NCI-H128 (cell line): ENCODE results near the gene SLC13A4.
"Not testable (repeated sequence)": the region's sequence is repeated elsewhere in the genome, so short reads cannot be mapped to it uniquely, and the experiment has no call there.

ENCODE experiments used
- DNase-seq: peaks from one replicate; lab custom pipeline; 2025; ENCODE audit not compliant: unreplicated experiment; lab: John Stamatoyannopoulos, UW

The SLC13A4 gene

DNA sequence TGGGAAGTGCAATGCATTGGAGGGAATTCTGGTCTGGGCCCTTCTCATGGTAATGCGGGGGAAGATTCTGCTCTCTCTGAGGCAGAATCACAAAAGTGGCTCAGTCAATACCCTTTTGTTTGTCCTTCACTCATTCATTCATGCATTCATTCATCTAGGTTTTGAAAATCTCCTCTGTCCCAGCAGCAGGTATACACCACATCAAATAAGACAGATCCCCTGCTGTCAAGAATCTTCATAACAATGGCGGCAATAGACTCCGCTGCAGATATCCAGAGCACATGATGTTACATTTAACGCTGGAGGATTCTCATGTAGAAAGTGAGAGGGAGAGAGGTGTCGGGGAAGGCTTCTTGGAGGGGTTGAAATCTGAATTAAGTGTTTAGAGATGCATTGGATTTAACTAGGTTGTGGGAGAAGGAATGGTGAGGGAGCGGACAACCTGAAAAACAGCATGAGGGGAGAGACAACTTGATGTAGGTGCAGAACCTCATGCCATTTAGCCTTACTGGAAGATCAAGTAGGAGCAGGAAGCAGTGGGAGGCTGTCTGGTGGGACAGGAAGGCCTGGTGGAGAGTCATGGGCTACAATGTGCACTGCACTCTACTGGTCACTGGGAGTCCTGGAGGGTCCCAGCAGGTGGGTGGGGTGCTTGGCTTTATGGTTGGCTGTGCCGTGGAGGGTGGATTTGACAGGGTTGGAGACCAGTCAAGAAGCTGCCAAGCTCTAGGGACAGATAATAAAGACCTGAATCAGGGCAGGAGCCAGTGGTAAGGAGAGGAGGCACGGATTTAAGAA is 25.8 kb upstream of the SLC13A4 start:
- DNase-seq, result no peak

- no peak for DNase-seq
Measured at GRCh38 chr7:135748770-135749169, 20.8 kb upstream of the SLC13A4 start, which contains the start of gene FAM180A. Gene FAM180A, minus strand, starts transcription at chr7:135748813. Its CDS starts 233 bp downstream, at chr7:135748580.

GRCh38 chr7:135747366-135747765 is 19.4 kb upstream of the SLC13A4 start:
- DNase-seq, result no peak

DNA sequence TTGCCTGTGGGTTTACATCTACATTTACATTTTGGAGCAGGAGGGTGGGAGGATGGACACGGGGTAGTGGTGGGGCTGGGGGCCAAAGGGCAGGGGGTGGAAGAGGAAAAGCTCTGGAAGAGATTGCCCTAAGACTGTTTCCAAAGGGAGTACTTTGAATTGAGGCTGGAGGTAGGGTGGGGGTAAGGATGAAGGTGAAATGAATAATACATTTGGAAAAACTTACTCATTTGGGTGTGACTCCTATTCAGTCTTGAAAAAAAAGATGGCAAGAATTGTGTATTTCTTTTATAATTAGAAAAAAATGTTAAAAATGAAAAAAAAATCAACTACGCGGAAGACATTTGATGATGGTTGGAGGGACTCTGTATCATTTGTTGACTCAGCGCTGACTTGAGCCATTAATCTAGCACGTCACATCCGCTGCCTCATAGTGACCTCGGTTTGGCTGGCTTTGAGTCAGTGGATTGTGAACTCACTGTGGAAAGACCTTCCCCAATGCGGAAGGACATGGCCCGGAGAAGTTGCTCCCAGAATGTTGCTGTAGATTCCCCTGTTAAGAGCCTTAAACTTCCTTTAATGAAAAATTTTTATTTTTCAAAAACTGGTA is 17.8 kb upstream of the SLC13A4 start:
- DNase-seq, result no peak

GRCh38 chr7:135744938-135745702 is 17.1 kb upstream of the SLC13A4 start:
- DNase-seq, result no peak

- peak; percentile 8 for DNase-seq
Measured at GRCh38 chr7:135743907-135744731, 16.1 kb upstream of the SLC13A4 start.

- no peak for DNase-seq
Measured at GRCh38 chr7:135742371-135742770, 14.4 kb upstream of the SLC13A4 start.

DNA sequence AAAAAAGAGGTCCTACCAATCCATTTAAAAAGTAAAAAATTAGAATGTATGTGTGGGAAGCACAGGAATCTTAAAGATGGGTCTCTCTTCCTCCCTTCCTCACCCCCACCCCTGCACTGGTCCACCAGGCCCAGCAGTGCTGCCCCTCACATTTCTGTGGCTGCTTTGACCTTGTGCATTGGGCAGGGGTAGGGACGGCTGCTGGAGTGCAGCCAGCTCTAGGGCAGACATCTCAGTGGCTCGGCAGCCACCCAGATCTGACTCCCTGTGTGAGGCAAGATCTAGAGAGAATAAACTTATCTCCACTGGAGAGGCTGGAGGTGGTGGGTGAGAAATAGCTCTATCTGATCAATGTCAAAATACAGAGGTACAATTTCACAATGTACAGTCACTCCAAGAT is 13.9 kb upstream of the SLC13A4 start:
- DNase-seq, result no peak

- no peak for DNase-seq
Measured at GRCh38 chr7:135740889-135741288, 12.9 kb upstream of the SLC13A4 start.

DNA sequence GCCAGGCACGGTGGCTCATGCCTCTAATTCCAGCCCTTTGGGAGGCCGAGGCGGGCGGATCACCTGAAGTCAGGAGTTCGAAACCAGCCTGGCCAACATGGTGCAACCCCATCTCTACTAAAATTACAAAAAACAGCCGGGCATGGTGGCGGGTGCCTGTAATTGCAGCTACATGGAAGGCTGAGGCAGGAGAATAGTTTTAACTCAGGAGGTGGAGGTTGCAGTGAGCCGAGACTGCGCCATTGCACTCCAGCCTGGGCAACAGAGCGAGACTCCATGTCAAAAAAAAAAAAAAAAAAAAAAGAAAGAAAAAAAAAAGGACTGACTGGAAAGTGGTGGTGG is 9.3 kb upstream of the SLC13A4 start:
- DNase-seq, result not testable (repeated sequence)

- no peak for DNase-seq
Measured at GRCh38 chr7:135736586-135737305, 8.8 kb upstream of the SLC13A4 start.

- DNase-seq, result no peak
Measured at GRCh38 chr7:135734343-135734689, 6.3 kb upstream of the SLC13A4 start.

DNA sequence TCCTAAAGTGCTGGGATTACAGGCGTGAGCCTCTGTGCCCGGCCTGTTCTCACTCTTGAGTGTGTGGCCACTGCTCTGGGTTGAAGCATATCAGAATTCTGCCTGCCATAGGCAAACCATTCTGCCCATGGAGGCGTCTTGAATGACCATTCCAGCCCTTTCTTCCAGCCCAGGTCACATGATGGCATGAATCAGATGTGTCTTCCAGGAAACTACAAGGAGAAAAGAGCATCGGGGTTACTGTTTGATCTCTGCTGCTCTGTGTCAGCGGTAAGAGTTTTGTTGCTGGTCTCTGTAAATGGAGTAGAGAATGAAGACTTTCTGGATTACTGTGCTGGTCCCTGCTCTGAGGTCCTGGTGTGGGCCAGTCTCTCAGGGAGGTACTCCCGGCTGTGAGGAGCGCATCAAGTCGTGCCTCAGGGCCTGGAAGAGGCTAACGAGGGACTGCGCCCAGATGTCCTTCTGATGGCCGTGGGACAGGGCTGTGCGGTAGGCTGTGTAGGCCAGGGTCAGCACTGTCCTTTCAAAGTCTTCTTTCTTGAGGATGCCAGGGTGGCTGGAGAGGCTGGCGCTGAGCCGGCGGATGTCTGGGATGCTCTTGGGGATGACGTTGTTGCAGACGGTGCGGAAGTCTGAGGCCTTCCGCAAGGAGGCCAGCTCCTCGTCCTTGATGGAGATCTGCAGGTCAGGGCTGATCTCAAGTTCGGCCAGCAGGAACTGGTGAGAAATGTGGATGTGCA is 5.8 kb upstream of the SLC13A4 start:
- no peak for DNase-seq

- DNase-seq, result no peak
Measured at GRCh38 chr7:135731131-135731530, 3.1 kb upstream of the SLC13A4 start.

GRCh38 chr7:135729230-135729629 is 1.2 kb upstream of the SLC13A4 start:
- no peak for DNase-seq

DNA sequence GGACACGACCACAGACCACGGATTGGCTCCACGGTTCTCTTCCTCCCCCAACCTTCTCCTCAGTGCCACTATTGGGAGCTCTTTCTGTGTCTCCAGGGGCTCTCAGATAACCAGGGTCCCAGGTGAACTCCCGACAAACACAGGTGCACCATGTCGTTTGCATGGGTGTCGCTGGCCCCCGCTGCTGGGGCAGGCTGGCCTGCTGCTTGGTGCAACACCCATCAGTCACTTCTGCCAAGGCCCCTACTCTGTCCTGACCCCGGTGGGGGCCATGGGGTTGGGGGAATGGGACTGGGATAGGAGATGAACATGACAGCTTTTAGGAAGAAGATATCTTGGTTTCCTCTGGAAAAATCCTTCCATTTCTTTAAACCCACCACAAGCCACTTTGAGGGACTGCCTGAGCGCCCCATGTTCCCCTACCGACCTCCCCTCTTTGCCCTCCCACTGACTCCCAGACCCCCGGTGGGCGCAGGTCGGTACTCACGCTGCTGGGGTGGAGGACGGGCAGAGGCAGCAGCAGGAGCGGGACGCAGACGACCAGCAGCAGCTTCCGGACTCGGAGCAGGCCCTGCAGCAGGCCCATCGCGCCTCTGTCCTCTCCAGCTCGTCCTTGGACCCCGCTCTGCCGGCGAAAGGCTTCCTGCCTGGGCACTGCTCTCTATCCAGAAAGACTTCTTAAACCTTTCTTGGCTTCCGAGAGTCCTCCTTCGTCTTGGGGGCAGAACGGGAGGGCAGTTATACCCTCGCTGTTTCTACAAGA is 894 bp downstream of the SLC13A4 start:
- DNase-seq, result no peak

- DNase-seq, result no peak
Measured at GRCh38 chr7:135726276-135726788, 1.7 kb downstream of the SLC13A4 start.

GRCh38 chr7:135723411-135723810 is 4.6 kb downstream of the SLC13A4 start:
- no peak for DNase-seq
